Lung (tissue), 12 donors: ENCODE data around the gene PABPC3. TPM values are rescaled to one million over a fixed set of nuclear protein-coding genes. Genes with fewer than 3 reads are reported as not detected.

ENCODE experiments used
- ATAC-seq: fragments of 200-7000 bp; cut with Tn5 transposase; one replicate; pipeline ENCODE4 v1.9.1; 2020; ENCODE audit warnings: moderate number of reproducible peaks; ENCODE audit not compliant: insufficient read depth, low FRiP score
- DNase-seq, 3 donors: peaks; one replicate each; pipeline ENCODE4 v3.0.0-alpha.2; 2013 to 2017
- H3K27ac ChIP-seq, 2 donors: one replicate each; pipeline ENCODE4 v1.5.1; 2013; ENCODE audit warnings: mild to moderate bottlenecking in 2 of 2, moderate library complexity in 2 of 2, control low read depth in 1 of 2, inconsistent platforms in 1 of 2, low read depth in 1 of 2, low read length in 1 of 2
- H3K27me3 ChIP-seq, 3 donors: one replicate each; pipeline ENCODE4 v1.5.1; 2013; ENCODE audit warnings: low read length in 2 of 3; ENCODE audit not compliant: control insufficient read depth in 3 of 3, insufficient read depth in 3 of 3
- H3K36me3 ChIP-seq, 4 donors: one replicate each; pipeline ENCODE4 v1.5.1; 2013; ENCODE audit warnings: low read length in 4 of 4, mild to moderate bottlenecking in 1 of 4, moderate library complexity in 1 of 4; ENCODE audit not compliant: control insufficient read depth in 4 of 4, insufficient read depth in 4 of 4
- H3K4me1 ChIP-seq, 5 donors: one replicate each; pipeline ENCODE4 v1.5.1; 2013; ENCODE audit warnings: low read length in 5 of 5, mild to moderate bottlenecking in 2 of 5, moderate library complexity in 1 of 5; ENCODE audit not compliant: control insufficient read depth in 5 of 5, insufficient read depth in 5 of 5
- H3K4me3 ChIP-seq: one replicate; pipeline ENCODE4 v1.5.1; 2013; ENCODE audit warnings: mild to moderate bottlenecking, control low read depth, moderate library complexity
- H3K9ac ChIP-seq, 2 donors: one replicate each; pipeline ENCODE4 v1.5.1; 2013; ENCODE audit warnings: low read length in 2 of 2, control low read depth in 1 of 2; ENCODE audit not compliant: insufficient read depth in 1 of 2
- H3K9me3 ChIP-seq, 4 donors: one replicate each; pipeline ENCODE4 v1.5.1; 2013; ENCODE audit warnings: low read length in 3 of 4, mild to moderate bottlenecking in 1 of 4, moderate library complexity in 1 of 4; ENCODE audit not compliant: control insufficient read depth in 4 of 4, insufficient read depth in 3 of 4
- CTCF ChIP-seq: IDR thresholded peaks from 2 replicates; pipeline ENCODE4 v1.5.1; 2012; ENCODE audit warnings: mild to moderate bottlenecking; ENCODE audit errors: control extremely low read depth, extremely low read depth
- WGBS, 2 donors: extraction: QIAGEN DNeasy Blood & Tissue Kit; methylation state at CpG; one replicate each; pipeline ENCODE4 v1.1.7; 2013; 5-methylcytosine and 5-hydroxymethylcytosine counted together
- polyA plus RNA-seq, 2 donors: library from polyadenylated mRNA; stranded (reverse); fragments of 200-250 nt; gene quantifications; one replicate each; pipeline ENCODE4 v1.2.1, GENCODE V29; 2013
- total RNA-seq, 2 donors: library from RNA; depleted of rRNA in 1 of 2; stranded (reverse); fragments of >200 nt in 1 of 2; gene quantifications; one replicate each; pipeline ENCODE4 v1.2.1, GENCODE V29; 2014 to 2021
- donor health status: control.
- donor health status: control.
- donor health status: Bipolar disorder and iron deficiency.
- donor health status: healthy.
- donor health status: DM: yes; HTN: yes; CAD: no.

Gene PABPC3
- total and polyA plus RNA-seq, 4 donors: 0.02 to 0.51 (median 0.14) TPM

DNA sequence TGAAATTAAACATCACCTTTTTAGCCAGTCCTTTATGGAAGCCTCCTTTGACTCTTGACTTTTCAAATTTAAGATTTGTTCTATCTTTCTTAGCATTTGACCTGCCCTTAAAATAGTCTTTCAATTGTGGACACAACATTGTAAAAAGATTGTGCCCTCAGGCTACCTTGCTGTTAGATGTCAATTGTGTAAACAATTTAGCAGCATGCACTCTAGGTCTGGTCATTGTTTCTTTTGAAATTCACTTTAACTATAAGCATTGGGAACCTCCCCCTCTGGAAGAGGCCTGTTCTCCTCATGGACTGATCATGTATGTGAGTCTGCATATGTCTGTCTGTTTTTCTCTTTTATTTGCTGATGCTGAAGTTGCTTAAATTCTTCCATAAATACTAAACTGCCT is 31.5 kb upstream of the PABPC3 start:
- Histone ChIP-seq H3K27ac (no peak overlapping the region), H3K9ac (no peak overlapping the region)

GRCh38 chr13:25065974-25066770 is 29.8 kb upstream of the PABPC3 start:
- H3K9me3 ChIP-seq: peaks cover 0 to 9% (median 0%) of the 10 kb centered on the region in 4 donors
- no peak for TF ChIP-seq CTCF
- no peaks in the 10 kb centered on the region for H3K27me3 ChIP-seq
- ATAC-seq: no peak
- H3K9ac ChIP-seq: no peak overlapping the region
- DNase-seq: no peak
- 67 to 76% methylated on average over 8 of the region's 8 CpGs for WGBS, 2 donors
- no peak overlapping the region for H3K27ac ChIP-seq
- H3K4me3 ChIP-seq: no peak overlapping the region
- no peaks in the 10 kb centered on the region for H3K4me1 ChIP-seq
- no peaks in the 10 kb centered on the region for H3K36me3 ChIP-seq

More for the DNA sequence above, 31.5 kb upstream of the PABPC3 start:
- peaks cover 0 to 9% (median 0%) of the 10 kb centered on the region in 4 donors for H3K9me3 ChIP-seq
- H3K27me3 ChIP-seq: no peaks in the 10 kb centered on the region
- H3K4me1 ChIP-seq: no peaks in the 10 kb centered on the region
- H3K4me3 ChIP-seq: no peak overlapping the region
- DNase-seq (no peak), ATAC-seq (no peak)
- H3K36me3 ChIP-seq: no peaks in the 10 kb centered on the region
- TF ChIP-seq CTCF: no peak

DNA sequence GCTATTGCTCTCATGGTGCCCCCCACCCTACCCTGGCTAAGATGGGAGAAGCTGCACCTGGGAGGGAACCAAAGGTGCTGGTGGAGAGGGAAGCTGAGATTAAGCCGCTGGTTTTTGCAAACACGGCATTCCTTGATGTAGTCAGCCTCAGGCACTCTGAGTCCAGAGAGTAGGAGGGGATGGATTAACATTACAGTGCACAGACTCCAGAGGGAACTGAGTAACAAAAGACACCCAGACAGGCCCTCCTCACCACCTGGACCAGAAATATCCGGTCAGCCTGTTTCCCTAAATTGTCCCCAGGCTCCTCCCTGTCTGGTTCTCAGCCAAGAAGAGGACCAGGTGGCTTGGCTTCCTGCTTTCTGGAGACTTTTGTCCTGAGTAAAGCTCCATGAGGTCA is 28.9 kb upstream of the PABPC3 start:
- Histone ChIP-seq H3K9me3 (peaks cover 0 to 9% (median 0%) of the 10 kb centered on the region in 4 donors), H3K4me1 (no peaks in the 10 kb centered on the region), H3K9ac (no peak overlapping the region), H3K4me3 (no peak overlapping the region), H3K27me3 (no peaks in the 10 kb centered on the region), H3K27ac (no peak overlapping the region), H3K36me3 (no peaks in the 10 kb centered on the region)
- no peak for TF ChIP-seq CTCF
- ATAC-seq (no peak), DNase-seq (peak in 1 of 3 donors; percentile 9)
- 43 to 59% methylated on average over 3 of the region's 3 CpGs for WGBS, 2 donors
